Osteoblast (primary cell): ENCODE data around the gene ACSF3. TPM values are rescaled to one million over a fixed set of nuclear protein-coding genes. Genes with fewer than 3 reads are reported as not detected.

Experiments used
- DNase-seq: peaks from one replicate; pipeline ENCODE4 v3.0.0; 2011; ENCODE audit warnings: low spot score, mixed read lengths; ENCODE audit not compliant: insufficient read length; ENCODE audit errors: missing footprints
- H2AFZ ChIP-seq: 2 replicates; pipeline ENCODE4 v1.6.0; 2011; ENCODE audit warnings: mild to moderate bottlenecking, low read length
- H3K27ac ChIP-seq: 2 replicates; pipeline ENCODE4 v1.5.1; 2011; ENCODE audit warnings: mild to moderate bottlenecking, low read depth, low read length, moderate library complexity
- H3K27me3 ChIP-seq: 2 replicates; pipeline ENCODE4 v1.6.0; 2012; ENCODE audit warnings: mild to moderate bottlenecking, control low read depth, inconsistent platforms, low read length, moderate library complexity; ENCODE audit not compliant: insufficient read depth
- H3K36me3 ChIP-seq: 2 replicates; pipeline ENCODE4 v1.5.1; 2011; ENCODE audit warnings: mild to moderate bottlenecking, low read length, control low read depth, moderate library complexity; ENCODE audit not compliant: insufficient read depth
- H3K4me1 ChIP-seq: 2 replicates; pipeline ENCODE4 v1.5.1; 2011; ENCODE audit warnings: mild to moderate bottlenecking, low read length, control low read depth, moderate library complexity; ENCODE audit not compliant: insufficient read depth
- H3K4me2 ChIP-seq: 2 replicates; pipeline ENCODE4 v1.6.0; 2011; ENCODE audit warnings: mild to moderate bottlenecking, low read length; ENCODE audit not compliant: insufficient read depth
- H3K4me3 ChIP-seq: fragments of 200-600 bp; sonication (generic); 3 replicates; pipeline ENCODE4 v1.5.1; 2012; ENCODE audit warnings: mild to moderate bottlenecking, low read length, inconsistent platforms; ENCODE audit not compliant: insufficient read depth
- H3K79me2 ChIP-seq: 2 replicates; pipeline ENCODE4 v1.6.0; 2012; ENCODE audit warnings: mild to moderate bottlenecking, low read length, control low read depth, inconsistent platforms; ENCODE audit not compliant: insufficient read depth
- H3K9me3 ChIP-seq: 2 replicates; pipeline ENCODE4 v1.5.1; 2011; ENCODE audit warnings: low read depth, low read length, control low read depth
- H4K20me1 ChIP-seq: 2 replicates; pipeline ENCODE4 v1.6.0; 2012; ENCODE audit warnings: mild to moderate bottlenecking, low read length, control low read depth; ENCODE audit not compliant: insufficient read depth
- CTCF ChIP-seq: IDR thresholded peaks from 2 replicates; pipeline ENCODE4 v1.5.1; 2011; ENCODE audit warnings: mild to moderate bottlenecking, low read depth, low read length, moderate library complexity; ENCODE audit errors: extremely low read depth
- total RNA-seq: library from RNA; depleted of rRNA; stranded (reverse); fragments of >200 nt; gene quantifications from 2 replicates; pipeline ENCODE4 v1.2.3, GENCODE V29; 2012

The ACSF3 gene
- total RNA-seq, 1 donor = 29.3 TPM

- Histone ChIP-seq H3K27me3 (peaks cover 31% of the 10 kb centered on the region), H3K9me3 (no peaks in the 10 kb centered on the region), H3K27ac (no peak overlapping the region), H4K20me1 (peaks cover 2% of the 10 kb centered on the region), H2AFZ (no peak overlapping the region), H3K4me3 (no peak overlapping the region), H3K79me2 (no peaks in the 10 kb centered on the region), H3K36me3 (no peaks in the 10 kb centered on the region), H3K4me2 (no peak overlapping the region), H3K4me1 (no peaks in the 10 kb centered on the region)
- DNase-seq = no peak
- no peak for TF ChIP-seq CTCF
Measured at GRCh38 chr16:89069920-89070319, 23.7 kb upstream of the ACSF3 start.

DNA sequence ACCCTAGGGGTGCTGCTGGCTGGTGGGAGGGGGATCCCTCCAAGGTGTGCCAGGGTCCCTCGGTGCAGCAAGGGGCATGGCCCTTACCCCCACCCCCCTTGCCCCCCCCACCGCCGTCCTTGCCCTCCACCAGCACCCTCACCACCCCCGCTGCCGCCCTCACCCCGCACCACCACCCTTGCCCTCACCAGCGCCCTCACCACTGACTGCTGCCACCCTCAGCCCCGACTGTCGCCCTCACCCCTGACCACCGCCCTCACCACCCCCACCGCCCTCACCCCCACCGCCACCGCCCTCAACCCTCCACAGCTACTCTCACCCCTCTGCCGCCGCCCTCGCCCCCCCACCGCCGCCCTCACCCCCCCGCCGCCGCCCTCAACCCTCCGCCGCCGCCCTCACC, 23.1 kb upstream of the ACSF3 start:
- Histone ChIP-seq H3K79me2 (no peaks in the 10 kb centered on the region), H3K27me3 (peaks cover 31% of the 10 kb centered on the region), H3K9me3 (no peaks in the 10 kb centered on the region), H3K27ac (no peak overlapping the region), H4K20me1 (peaks cover 2% of the 10 kb centered on the region), H3K4me3 (no peak overlapping the region), H3K4me2 (no peak overlapping the region), H2AFZ (no peak overlapping the region), H3K4me1 (no peaks in the 10 kb centered on the region), H3K36me3 (no peaks in the 10 kb centered on the region)
- DNase-seq = no peak
- no peak for TF ChIP-seq CTCF

GRCh38 chr16:89071686-89072547, 21.7 kb upstream of the ACSF3 start:
- H3K4me1 ChIP-seq = no peaks in the 10 kb centered on the region
- no peak overlapping the region for H2AFZ ChIP-seq
- H3K4me2 ChIP-seq = no peak overlapping the region
- no peaks in the 10 kb centered on the region for H3K9me3 ChIP-seq
- H3K27me3 ChIP-seq = peaks cover 24% of the 10 kb centered on the region
- H4K20me1 ChIP-seq = peaks cover 2% of the 10 kb centered on the region
- no peak for DNase-seq
- no peaks in the 10 kb centered on the region for H3K79me2 ChIP-seq
- no peak for TF ChIP-seq CTCF
- no peak overlapping the region for H3K27ac ChIP-seq
- H3K4me3 ChIP-seq = no peak overlapping the region
- H3K36me3 ChIP-seq = no peaks in the 10 kb centered on the region

- H3K9me3 ChIP-seq = no peaks in the 10 kb centered on the region
- H3K27ac ChIP-seq = no peak overlapping the region
- H3K36me3 ChIP-seq = no peaks in the 10 kb centered on the region
- no peak overlapping the region for H2AFZ ChIP-seq
- no peaks in the 10 kb centered on the region for H3K79me2 ChIP-seq
- no peak for DNase-seq
- peaks cover 17% of the 10 kb centered on the region for H3K27me3 ChIP-seq
- no peak overlapping the region for H3K4me2 ChIP-seq
- H3K4me1 ChIP-seq = no peaks in the 10 kb centered on the region
- no peak for TF ChIP-seq CTCF
- no peak overlapping the region for H3K4me3 ChIP-seq
- H4K20me1 ChIP-seq = peaks cover 2% of the 10 kb centered on the region
Measured at GRCh38 chr16:89072548-89073130, 21.0 kb upstream of the ACSF3 start.
